ENCODE measurements around the gene TMEM184A. TPM values are rescaled to one million over a fixed set of nuclear protein-coding genes. Genes with fewer than 3 reads are reported as not detected.

TMEM184A gene
- total and polyA plus RNA-seq, 2 donors (not counting 3 experiments of a cell fraction or from before 2014, with no cell fraction given): 0.48 TPM; not detected in 1

- Histone ChIP-seq H3K4me2 (ENCODE audit: insufficient read depth, low read length) (no peak overlapping the region), H3K36me3 (ENCODE audit: control insufficient read depth in 2 of 2, extremely low read depth in 1 of 2, insufficient read depth in 2 of 2, low read length in 2 of 2) (peaks cover 0 to 6% of the 10 kb centered on the region in 2 experiments), H3K9ac (replicated peaks; ENCODE audit: extremely low read depth, insufficient read depth, low read length) (no peak overlapping the region), H3K4me3 (replicated peaks in 1 of 3; ENCODE audit: insufficient read depth in 1 of 3, low read depth in 1 of 3, low read length in 3 of 3) (no peak overlapping the region), H2AFZ (ENCODE audit: low read depth, low read length) (no peak overlapping the region), H3K79me2 (ENCODE audit: control insufficient read depth, insufficient read depth, low read length) (peaks cover 24% of the 10 kb centered on the region), H4K20me1 (replicated peaks; ENCODE audit: control insufficient read depth, extremely low read depth, insufficient read depth, low read length) (no peaks in the 10 kb centered on the region), H3K27ac (ENCODE audit: insufficient read depth, low read depth, low read length) (no peak overlapping the region), H3K27me3 (ENCODE audit: control insufficient read depth in 2 of 2, insufficient read depth in 2 of 2, low read length in 2 of 2) (no peaks in the 10 kb centered on the region), H3K9me1 (replicated peaks; ENCODE audit: control insufficient read depth, extremely low read depth, insufficient read depth, low read length) (no peaks in the 10 kb centered on the region), H3K4me1 (ENCODE audit: control insufficient read depth, extremely low read depth, insufficient read depth, low read length) (peaks cover 5% of the 10 kb centered on the region), H3K9me3 (replicated peaks; ENCODE audit: control insufficient read depth, insufficient read depth, low read length) (no peaks in the 10 kb centered on the region)
- FAIRE-seq (no peak), DNase-seq (ENCODE audit: low read depth, low spot score) (no peak)
- no TSS peak for BruUV-seq (replicated peaks)
- dilution Hi-C loops (cut with MboI; ENCODE audit: extremely low pct_ligation_motif_present, low sequenced_read_pairs) (no loop called here), intact Hi-C loops (cut with micrococcal nuclease) (no loop called here)
- TF ChIP-seq FOS (IDR thresholded peaks at IDR 0.05; ENCODE audit: borderline replicate concordance, insufficient read depth, low read length): no peak
- TF ChIP-seq MAX (IDR thresholded peaks at IDR 0.05; ENCODE audit: insufficient read depth, insufficient read length): no peak
- no peak for TF ChIP-seq POLR2A (IDR thresholded peaks at IDR 0.05; ENCODE audit: low read depth, low read length)
- TF ChIP-seq JUN (IDR thresholded peaks at IDR 0.05; ENCODE audit: borderline replicate concordance, insufficient read depth, insufficient read length, low read depth): no peak
- no peak for TF ChIP-seq GATA2 (IDR thresholded peaks at IDR 0.05; ENCODE audit: insufficient read depth, insufficient read length, low read depth, low read length)
- TF ChIP-seq MYC (IDR thresholded peaks at IDR 0.05; ENCODE audit: low read depth, low read length): no peak
- no peak for TF ChIP-seq POLR2AphosphoS5 (IDR thresholded peaks at IDR 0.05; ENCODE audit: insufficient read depth, low read depth, low read length)
- TF ChIP-seq CTCF (IDR thresholded peaks at IDR 0.05; ENCODE audit: extremely low read depth in 1 of 2, insufficient read depth in 1 of 2, low read depth in 1 of 2, low read length in 2 of 2): no peak
- no peak for TF ChIP-seq EZH2 (IDR thresholded peaks at IDR 0.05; ENCODE audit: borderline replicate concordance, low read depth, low read length, severe bottlenecking)
- CTCF ChIA-PET: interaction anchor here (1.3 kb wide), 1 partner anchor 7 kb away, joined by 5 read pairs; no protein-coding TSS in a partner anchor
- POLR2A ChIA-PET: no interaction called here
These were observed 50.1 kb downstream of the TMEM184A start for GRCh38 chr7:1505731-1506550.

Measured in endothelial cell of umbilical vein (primary cell).